NCI-H187 treated with DMSO at 0.1 percent for 48 hours (cell line): ENCODE data around the gene RPL36.
"Not testable (repeated sequence)": the region's sequence is repeated elsewhere in the genome, so short reads cannot be mapped to it uniquely, and the experiment has no call there.

Source experiments
- DNase-seq: peaks from one replicate; lab custom pipeline; 2025; lab: John Stamatoyannopoulos, UW

The RPL36 gene

GRCh38 chr19:5690955-5691821 is 1.1 kb downstream of the RPL36 start:
- no peak for DNase-seq

GRCh38 chr19:5691822-5692722 is 2.0 kb downstream of the RPL36 start:
- DNase-seq = no peak

GRCh38 chr19:5692723-5693194 is 2.7 kb downstream of the RPL36 start:
- DNase-seq = no peak

GRCh38 chr19:5693195-5694166 is 3.4 kb downstream of the RPL36 start:
- no peak for DNase-seq

GRCh38 chr19:5694167-5694955 is 4.3 kb downstream of the RPL36 start:
- DNase-seq = no peak

- no peak for DNase-seq
Measured at GRCh38 chr19:5694956-5695648, 5.0 kb downstream of the RPL36 start.

GRCh38 chr19:5695649-5696195 is 5.6 kb downstream of the RPL36 start:
- no peak for DNase-seq

- no peak for DNase-seq
Measured at GRCh38 chr19:5696196-5697021, 6.3 kb downstream of the RPL36 start.

- DNase-seq = no peak
Measured at GRCh38 chr19:5697022-5697889, 7.2 kb downstream of the RPL36 start.

GRCh38 chr19:5697890-5698634 is 8.0 kb downstream of the RPL36 start:
- no peak for DNase-seq

- DNase-seq = no peak
Measured at GRCh38 chr19:5698635-5699422, 8.7 kb downstream of the RPL36 start.

- no peak for DNase-seq
Measured at GRCh38 chr19:5700455-5701092, 10.5 kb downstream of the RPL36 start.

- DNase-seq = not testable (repeated sequence)
Measured at GRCh38 chr19:5702053-5702410, 11.9 kb downstream of the RPL36 start.

GRCh38 chr19:5703819-5704818 is 14.0 kb downstream of the RPL36 start:
- no peak for DNase-seq

GRCh38 chr19:5705552-5705951 is 15.5 kb downstream of the RPL36 start:
- DNase-seq = no peak
